K562 (cell line): ENCODE measurements around the gene DNAJC13. TPM values are rescaled to one million over a fixed set of nuclear protein-coding genes. Genes with fewer than 3 reads are reported as not detected.

Experiments used
- ATAC-seq: fragments of 200-7000 bp; cut with Tn5 transposase; 3 replicates; pipeline ENCODE4 v1.9.1; 2020; ENCODE audit warnings: moderate library complexity
- BruUV-seq: library from RNA; stranded (reverse); fragments of 400-500 nt; replicated peaks from 2 replicates; lab custom pipeline; 2021; lab: Mats Ljungman, UMichigan
- CTCF ChIA-PET: fragments of 300-600 bp; formaldehyde crosslinking; extraction: SDS; loops from one replicate; lab custom pipeline; 2021; ENCODE audit warnings: low intra/inter-chr PET ratio; lab: Yijun Ruan, JAX
- POLR2A ChIA-PET: fragments of 300-600, 350-650 bp; sonication (Branson Sonifier 250); formaldehyde crosslinking; extraction: SDS; loops from one replicate; lab custom pipeline; 2021; ENCODE audit warnings: antibody characterized with exemption, inconsistent platforms; lab: Yijun Ruan, JAX
- DNase-seq, 4 experiments: peaks; one replicate each; pipeline versions ENCODE4 v3.0.0 to v3.0.0-alpha.2; 2011 to 2018; ENCODE audit warnings: low spot score in 3 of 4, mixed read lengths in 3 of 4; ENCODE audit errors: extremely low read depth in 1 of 4
- FAIRE-seq: peaks from 2 replicates; lab custom pipeline; 2011; peaks lifted over from hg19 to GRCh38; lab: Jason Lieb, UNC
- H2AFZ ChIP-seq: 2 replicates; pipeline ENCODE4 v1.6.0; 2011; ENCODE audit warnings: low read depth, low read length, control low read depth, inconsistent platforms
- H3K27ac ChIP-seq: fragments of 200-600 bp; 3 replicates; pipeline ENCODE4 v1.8.0; 2011; ENCODE audit warnings: low read depth, mild to moderate bottlenecking, control low read depth, inconsistent platforms, low read length, moderate library complexity, mixed read lengths; ENCODE audit errors: extremely low read depth
- H3K27me3 ChIP-seq, 2 experiments: fragments of 300-600 bp in 1 of 2; 2 replicates in 1 of 2; 3 replicates in 1 of 2; pipeline versions ENCODE4 v1.6.0 to v1.8.0; 2011; ENCODE audit warnings: inconsistent platforms in 2 of 2, low read length in 2 of 2, mild to moderate bottlenecking in 1 of 2, mixed read lengths in 1 of 2, moderate library complexity in 1 of 2; ENCODE audit not compliant: control insufficient read depth in 2 of 2, insufficient read depth in 2 of 2
- H3K36me3 ChIP-seq: fragments of 300-600 bp; 3 replicates; pipeline ENCODE4 v1.8.0; 2011; ENCODE audit warnings: mild to moderate bottlenecking, low read length, inconsistent platforms; ENCODE audit not compliant: control insufficient read depth, insufficient read depth
- H3K4me1 ChIP-seq, 2 experiments: fragments of 200-600 bp in 1 of 2; replicated peaks in 1 of 2; 2 replicates in 1 of 2; 3 replicates in 1 of 2; pipeline versions ENCODE4 v1.5.1 to v1.8.0; 2011; ENCODE audit warnings: inconsistent platforms in 2 of 2, low read length in 2 of 2, mild to moderate bottlenecking in 1 of 2, mixed read lengths in 1 of 2, moderate library complexity in 1 of 2; ENCODE audit not compliant: control insufficient read depth in 2 of 2, insufficient read depth in 2 of 2
- H3K4me2 ChIP-seq: 2 replicates; pipeline ENCODE4 v1.6.1; 2011; ENCODE audit warnings: low read length, control low read depth, inconsistent platforms, mixed read lengths; ENCODE audit not compliant: insufficient read depth
- H3K4me3 ChIP-seq: fragments of 200-600 bp; sonication (generic), shearing (Covaris generic); 2 replicates; pipeline ENCODE4 v1.5.1; 2016; ENCODE audit warnings: control low read depth, inconsistent platforms
- H3K79me2 ChIP-seq: fragments of 200-600 bp; 3 replicates; pipeline ENCODE4 v1.8.0; 2011; ENCODE audit warnings: low read length, inconsistent platforms; ENCODE audit not compliant: control insufficient read depth, insufficient read depth
- H3K9ac ChIP-seq, 2 experiments: 2 replicates each; pipeline versions ENCODE4 v1.6.0 to v1.6.1; 2011; ENCODE audit warnings: low read depth in 2 of 2, low read length in 2 of 2, control low read depth in 1 of 2, inconsistent platforms in 1 of 2, mild to moderate bottlenecking in 1 of 2, mixed read lengths in 1 of 2; ENCODE audit not compliant: insufficient read depth in 1 of 2
- H3K9me1 ChIP-seq: one replicate; pipeline ENCODE4 v1.6.0; 2011; ENCODE audit warnings: inconsistent platforms, mild to moderate bottlenecking, low read length, moderate library complexity; ENCODE audit not compliant: control insufficient read depth, insufficient read depth
- H3K9me3 ChIP-seq: replicated peaks from 2 replicates; pipeline ENCODE4 v1.5.1; 2011; ENCODE audit warnings: low read depth, low read length, inconsistent platforms; ENCODE audit not compliant: control insufficient read depth, insufficient read depth
- H4K20me1 ChIP-seq: replicated peaks from 2 replicates; pipeline ENCODE4 v1.6.1; 2011; ENCODE audit warnings: low read length, inconsistent platforms, mixed read lengths; ENCODE audit not compliant: control insufficient read depth, insufficient read depth
- ARID1B ChIP-seq: fragments of 450-650 bp; IDR thresholded peaks from 2 replicates; pipeline ENCODE4 v1.6.1; 2016; ENCODE audit warnings: antibody characterized with exemption, mild to moderate bottlenecking, inconsistent platforms
- BCLAF1 ChIP-seq, 2 experiments: fragments of 450-650 bp in 1 of 2; IDR thresholded peaks; 2 replicates each; pipeline ENCODE4 v1.6.1; 2011 to 2017; ENCODE audit warnings: low read depth in 2 of 2, antibody characterized with exemption in 1 of 2, borderline replicate concordance in 1 of 2, low read length in 1 of 2, mild to moderate bottlenecking in 1 of 2, mixed read lengths in 1 of 2; ENCODE audit not compliant: control insufficient read depth in 1 of 2
- CHD4 ChIP-seq: fragments of 200-600 bp; sonication (generic); IDR thresholded peaks from 3 replicates; pipeline ENCODE4 v1.6.1; 2012; ENCODE audit warnings: low read depth, mild to moderate bottlenecking, mixed read lengths, low read length, inconsistent platforms; ENCODE audit not compliant: insufficient read depth, insufficient replicate concordance, poor library complexity, severe bottlenecking
- FOSL1 ChIP-seq: fragments of 200-800 bp; sonication (Bioruptor generic); conservative IDR thresholded peaks from 2 replicates; pipeline ENCODE4 v1.6.1; 2016; ENCODE audit warnings: missing genetic modification characterization, missing compliant biosample characterization
- FOXK1 ChIP-seq: sonication (generic); formaldehyde crosslinking; IDR thresholded peaks from 2 replicates; pipeline ENCODE4 v1.8.0; 2022; ENCODE audit warnings: missing genetic modification reagents, mild to moderate bottlenecking, borderline replicate concordance
- MED1 ChIP-seq: sonication (generic); formaldehyde crosslinking; IDR thresholded peaks from 2 replicates; pipeline ENCODE4 v1.8.1; 2023; ENCODE audit warnings: missing genetic modification reagents, borderline replicate concordance
- MIER1 ChIP-seq: fragments of 450-650 bp; IDR thresholded peaks from 2 replicates; pipeline ENCODE4 v1.6.1; 2016; ENCODE audit warnings: antibody characterized with exemption, mild to moderate bottlenecking, low read depth
- POLR2AphosphoS2 ChIP-seq: IDR thresholded peaks from 2 replicates; pipeline ENCODE4 v1.6.1; 2012; ENCODE audit warnings: low read length, improper control_type of control experiment
- PRPF4 ChIP-seq: fragments of 200-400 bp; formaldehyde crosslinking; IDR thresholded peaks from one replicate; pipeline ENCODE4 v1.6.1; 2017; ENCODE audit warnings: low read length, low read depth, mild to moderate bottlenecking; ENCODE audit not compliant: insufficient read depth, poor library complexity, severe bottlenecking
- ZNF277 ChIP-seq: fragments of 250-450 bp; sonication (Bioruptor Pico); IDR thresholded peaks from 2 replicates; pipeline ENCODE4 v1.8.0; 2022; ENCODE audit warnings: inconsistent platforms, mild to moderate bottlenecking, moderate library complexity, borderline replicate concordance
- WGBS: fragments of 100-300 bp; shearing (Covaris generic); methylation state at CpG from one replicate; pipeline ENCODE4 v1.1.6; 2016; ENCODE audit warnings: low coverage, mixed read lengths; ENCODE audit not compliant: insufficient coverage; ENCODE audit errors: missing lambda C conversion rate; 5-methylcytosine and 5-hydroxymethylcytosine counted together
- in situ Hi-C: fragments of 300-500 bp; cut with MboI; formaldehyde crosslinking; loops from 4 replicates; pipeline ENCODE4 v1.15.0; 2018; ENCODE audit warnings: inconsistent platforms, mixed read lengths
- intact Hi-C: fragments of 100-400 bp; cut with micrococcal nuclease; formaldehyde crosslinking; loops from 2 replicates; pipeline ENCODE4 v1.14.2; 2022
- polyA plus RNA-seq, 8 experiments: library from polyadenylated mRNA; depleted of rRNA in 4 of 8; stranded (reverse) in 5 of 8; unstranded in 3 of 8; fragments of >200 nt; fragmentation: Nextera tagmentation in 2 of 8; fragmentation: Illumina TruSeq in 1 of 8; extraction: Ambion mirVana in 2 of 8; extraction: Trizol in 1 of 8; gene quantifications; 2 replicates each; pipeline versions ENCODE4 v1.2.1 to v1.2.3, GENCODE V29; 2011 to 2014; ENCODE audit warnings: inconsistent platforms in 1 of 8, missing spikeins in 1 of 8
- total RNA-seq, 7 experiments: library from RNA; depleted of rRNA in 6 of 7; stranded (reverse); fragments of >200 nt in 6 of 7; fragmentation: Illumina TruSeq in 2 of 7; extraction: Trizol in 2 of 7; gene quantifications; 2 replicates each; pipeline versions ENCODE4 v1.2.1 to v1.2.3, GENCODE V29; 2011 to 2021; ENCODE audit warnings: low replicate concordance in 1 of 7

DNAJC13 gene
- total and polyA plus RNA-seq, 9 of the 15 experiments (the other 6 are each of a cell fraction or from before 2014, with no cell fraction given), result 2.9 to 17.1 (median 10.2) TPM

- POLR2A ChIA-PET, result interaction anchor here (1.4 kb wide), 1 partner anchor 10 kb away, joined by 4 read pairs; no protein-coding TSS in a partner anchor
- ATAC-seq (no peak), DNase-seq (no peak), FAIRE-seq (no peak)
- no peak overlapping the region for H3K27ac ChIP-seq
- intact Hi-C loops (no loop called here), in situ Hi-C loops (no loop called here)
- H2AFZ ChIP-seq, result no peak overlapping the region
- BruUV-seq, result no TSS peak
- no peak overlapping the region for H3K4me3 ChIP-seq
- H4K20me1 ChIP-seq, result no peaks in the 10 kb centered on the region
- CTCF ChIA-PET, result no interaction called here
- H3K36me3 ChIP-seq, result peaks cover 53% of the 10 kb centered on the region; the same call in 2 of the 3 replicates
- no peaks in the 10 kb centered on the region for H3K79me2 ChIP-seq
- no peaks in the 10 kb centered on the region for H3K27me3 ChIP-seq
- H3K4me1 ChIP-seq, result no peaks in the 10 kb centered on the region
- 100% methylated on average over 3 of the region's 3 CpGs for WGBS
- H3K4me2 ChIP-seq, result no peak overlapping the region
- H3K9me3 ChIP-seq, result no peaks in the 10 kb centered on the region
- H3K9me1 ChIP-seq, result no peaks in the 10 kb centered on the region
- TF ChIP-seq MED1 (CRISPR knock-in tag), result no peak
- TF ChIP-seq POLR2AphosphoS2, result no peak
- H3K9ac ChIP-seq, result no peak overlapping the region
Observed at GRCh38 chr3:132499071-132499470, 81.8 kb downstream of the DNAJC13 start.

- no peaks in the 10 kb centered on the region for H4K20me1 ChIP-seq
- H3K79me2 ChIP-seq, result no peaks in the 10 kb centered on the region
- intact Hi-C loops, result no loop called here
- CTCF ChIA-PET, result no interaction called here
- no peak overlapping the region for H3K27ac ChIP-seq
- ATAC-seq (no peak), DNase-seq (no peak), FAIRE-seq (no peak)
- peaks cover 53% of the 10 kb centered on the region; the same call in 2 of the 3 replicates for H3K36me3 ChIP-seq
- no TSS peak for BruUV-seq
- H3K4me3 ChIP-seq, result no peak overlapping the region
- no peaks in the 10 kb centered on the region for H3K9me3 ChIP-seq
- no peaks in the 10 kb centered on the region; a peak in 1 of 5 replicates for H3K4me1 ChIP-seq
- WGBS, result 100% methylated on average over 1 of the region's 1 CpG
- no peak overlapping the region for H2AFZ ChIP-seq
- POLR2A ChIA-PET, result interaction anchor here (0.8 kb wide), 1 partner anchor 11 kb away, joined by 3 read pairs; no protein-coding TSS in a partner anchor
- no peak overlapping the region for H3K4me2 ChIP-seq
- no peak overlapping the region for H3K9ac ChIP-seq
- H3K9me1 ChIP-seq, result no peaks in the 10 kb centered on the region
- TF ChIP-seq ARID1B, result no peak
- TF ChIP-seq BCLAF1 (IDR thresholded peaks at IDR 0.05; ENCODE audit: borderline replicate concordance in 1 of 2, control insufficient read depth in 1 of 2, low read depth in 2 of 2, low read length in 1 of 2), result no peak
- no peak for TF ChIP-seq FOXK1 (CRISPR knock-in tag)
- no peak for TF ChIP-seq ZNF277 (CRISPR knock-in tag)
- TF ChIP-seq CHD4, result no peak
- TF ChIP-seq MIER1, result no peak
- TF ChIP-seq FOSL1, result no peak
- TF ChIP-seq PRPF4, result no peak
- TF ChIP-seq, all 486 proteins: peak for 0
- no peaks in the 10 kb centered on the region for H3K27me3 ChIP-seq
- in situ Hi-C loops, result no loop called here
Observed at GRCh38 chr3:132503559-132503958, 86.3 kb downstream of the DNAJC13 start.
